GM19395 (cell line): ENCODE data around the gene CDYL2.
"Not testable (repeated sequence)": the region's sequence is repeated elsewhere in the genome, so short reads cannot be mapped to it uniquely, and the experiment has no call there.

Experiments
- ATAC-seq: cut with Tn5 transposase; IDR thresholded peaks from one replicate; pipeline ENCODE4 v1.9.1; 2021; ENCODE audit warnings: mild to moderate bottlenecking, moderate library complexity; ENCODE audit not compliant: unreplicated experiment

CDYL2 gene

DNA sequence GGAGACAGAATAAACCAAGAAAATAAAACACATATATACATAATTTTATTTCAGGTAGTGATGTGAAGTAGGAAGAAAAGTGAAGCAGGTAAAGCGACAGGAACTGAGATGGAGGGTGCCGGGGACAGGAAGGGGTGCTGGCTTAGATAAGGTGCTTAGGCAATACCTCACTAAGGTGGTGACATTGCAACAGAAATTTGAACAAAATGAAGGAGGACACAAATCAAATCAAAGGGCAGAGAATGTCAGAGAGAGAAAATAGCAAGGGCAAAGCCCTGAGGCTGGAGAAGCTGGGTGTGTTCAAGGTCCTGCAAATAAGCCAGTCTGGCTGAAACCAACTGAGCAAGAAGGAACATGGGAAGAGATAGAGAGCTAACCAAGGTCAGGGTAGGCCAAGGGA lies 5.0 kb upstream of the CDYL2 start:
- no peak for ATAC-seq

- ATAC-seq: no peak
Observed at GRCh38 chr16:80807906-80808305, 3.5 kb upstream of the CDYL2 start.

DNA sequence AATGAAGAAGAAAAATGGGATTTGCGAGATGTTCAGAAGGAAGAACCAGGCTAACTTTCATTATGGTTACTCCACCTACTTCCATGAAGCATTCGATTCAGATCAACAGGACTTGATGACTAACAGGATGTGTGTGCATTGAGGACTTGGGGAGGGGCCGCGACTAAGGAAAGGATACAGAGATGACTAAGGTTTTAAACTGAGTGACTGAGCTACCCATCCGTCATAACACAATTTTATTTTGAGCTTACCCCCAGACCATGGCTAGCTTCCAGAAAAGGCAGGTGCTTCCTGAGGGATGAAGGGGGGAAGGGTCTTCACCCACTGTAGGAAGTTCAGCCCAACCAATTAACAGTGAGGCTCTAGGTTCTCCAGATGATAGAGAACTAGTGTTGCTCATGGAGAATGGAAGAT lies 2.5 kb upstream of the CDYL2 start:
- no peak for ATAC-seq

DNA sequence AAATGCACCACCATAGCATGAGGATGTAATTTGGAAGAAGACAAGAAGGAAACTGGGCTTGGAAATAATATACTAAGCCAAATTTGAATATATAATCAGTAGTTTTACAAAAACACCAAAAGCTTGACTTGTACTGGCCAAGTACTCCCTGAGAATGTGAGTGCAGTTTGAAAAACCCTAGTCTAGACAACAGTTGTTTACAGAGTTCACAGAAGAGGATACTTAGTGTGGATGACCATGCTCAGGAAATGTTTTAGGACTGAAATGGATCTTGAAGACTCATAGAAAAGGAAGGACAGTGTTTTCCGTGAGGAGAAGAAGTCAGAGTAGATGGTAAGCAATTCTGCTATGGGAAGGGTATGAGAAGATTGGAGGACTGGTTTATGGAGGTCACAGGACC lies 1.9 kb upstream of the CDYL2 start:
- no peak for ATAC-seq

DNA sequence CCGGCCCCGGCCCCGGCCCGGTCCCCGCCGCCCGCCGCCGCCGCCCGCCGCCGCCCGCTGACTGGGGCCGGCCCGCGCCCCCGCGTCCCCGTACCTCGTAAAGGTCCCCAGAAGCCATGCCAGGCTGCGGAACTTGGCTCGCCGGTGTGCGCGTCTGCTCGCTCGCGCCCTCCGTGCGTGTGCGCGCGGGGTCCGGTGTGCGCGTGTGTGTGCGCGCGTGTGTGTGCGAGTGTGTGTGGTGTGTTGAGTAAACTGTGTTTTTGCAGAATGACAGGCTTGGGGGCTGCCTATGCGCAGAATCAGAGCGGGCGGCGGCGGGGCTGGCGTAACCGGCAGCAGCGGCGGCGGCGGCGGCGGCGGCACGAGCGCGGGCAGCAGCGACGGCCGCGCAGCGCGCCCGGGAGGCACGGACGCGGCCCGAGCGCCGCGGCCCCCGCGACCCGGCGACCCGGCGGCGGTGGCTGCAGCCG lies 307 bp downstream of the CDYL2 start:
- peak; percentile 46 for ATAC-seq

DNA sequence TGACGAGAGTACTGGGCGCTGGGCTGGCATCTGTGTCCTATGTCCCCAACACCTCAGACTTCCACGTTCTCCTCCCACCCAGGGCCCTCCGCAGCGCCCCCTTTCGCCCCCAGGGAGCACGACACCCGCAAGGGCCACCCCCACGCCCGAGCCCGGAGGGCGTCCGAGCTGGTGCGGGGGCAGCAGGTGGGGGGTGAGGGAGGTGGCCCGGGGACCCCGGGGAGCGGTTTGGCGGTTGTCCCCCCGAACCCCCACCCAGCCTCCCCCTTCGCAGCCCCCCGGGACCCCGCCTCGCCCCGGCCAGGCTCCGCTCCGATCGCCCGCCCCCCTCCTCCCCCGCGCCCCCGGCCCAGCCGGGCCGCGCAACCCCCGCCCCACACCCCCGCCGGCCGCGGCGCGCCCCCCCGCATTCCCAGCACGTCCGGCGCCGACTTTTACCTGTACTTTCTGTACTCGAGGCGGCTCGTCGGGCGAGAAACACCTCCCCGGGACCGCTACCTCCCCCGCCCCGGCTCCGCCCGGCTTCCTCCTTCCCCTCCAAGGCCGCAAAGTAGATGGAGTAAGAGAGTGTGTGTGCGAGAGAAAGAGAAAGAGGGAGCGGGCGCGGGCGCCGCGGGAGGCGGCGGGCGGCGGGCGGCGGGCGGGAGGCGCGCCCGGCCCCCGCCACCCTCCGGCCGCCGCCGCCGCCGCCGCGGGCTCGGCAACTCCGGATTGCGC lies 901 bp downstream of the CDYL2 start:
- peak; percentile 36 for ATAC-seq

DNA sequence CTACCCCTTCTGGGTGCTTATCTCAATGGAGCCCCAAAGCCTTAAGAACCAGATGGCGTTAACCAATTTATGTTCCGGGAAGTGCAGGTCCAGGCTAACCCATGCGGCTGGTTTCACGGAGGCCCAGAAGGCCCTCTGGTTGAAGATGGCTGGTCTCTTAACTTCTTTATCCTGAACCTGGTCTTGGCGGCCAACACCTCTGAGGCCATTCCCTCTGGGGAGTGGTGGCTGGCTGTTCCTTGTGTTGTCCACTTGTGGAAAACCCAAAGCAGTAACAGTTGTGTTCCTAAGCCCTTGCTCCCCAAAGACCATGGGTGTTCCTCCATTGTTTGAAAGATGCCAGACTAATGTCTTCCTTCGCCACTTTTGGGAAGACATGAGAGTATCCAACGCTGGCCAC lies 1.5 kb downstream of the CDYL2 start:
- no peak for ATAC-seq

- no peak for ATAC-seq
Observed at GRCh38 chr16:80802138-80802537, 2.3 kb downstream of the CDYL2 start.

- ATAC-seq: no peak
Observed at GRCh38 chr16:80794071-80794470, 10.3 kb downstream of the CDYL2 start.

DNA sequence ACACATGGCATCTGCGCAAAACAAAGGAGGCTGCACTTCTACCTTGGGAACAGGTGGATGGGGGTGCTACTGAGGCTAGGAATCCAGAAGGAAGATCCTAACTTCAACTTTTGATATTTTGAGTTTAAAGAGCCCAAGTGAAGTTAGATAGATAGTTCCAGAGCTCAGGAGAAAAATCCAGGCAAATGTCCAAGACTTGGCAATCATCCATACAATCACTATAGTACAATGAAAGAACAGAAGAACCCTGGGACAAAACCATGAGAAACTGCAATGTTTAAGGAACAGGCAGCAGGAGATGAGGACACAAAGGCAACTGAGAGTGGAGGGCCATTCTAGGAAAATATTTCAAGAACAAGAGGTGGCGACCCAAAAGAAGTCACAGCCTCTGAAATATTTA lies 12.4 kb downstream of the CDYL2 start:
- no peak for ATAC-seq

- no peak for ATAC-seq
Observed at GRCh38 chr16:80791411-80791810, 13.0 kb downstream of the CDYL2 start.

GRCh38 chr16:80790751-80791150 lies 13.6 kb downstream of the CDYL2 start:
- no peak for ATAC-seq

DNA sequence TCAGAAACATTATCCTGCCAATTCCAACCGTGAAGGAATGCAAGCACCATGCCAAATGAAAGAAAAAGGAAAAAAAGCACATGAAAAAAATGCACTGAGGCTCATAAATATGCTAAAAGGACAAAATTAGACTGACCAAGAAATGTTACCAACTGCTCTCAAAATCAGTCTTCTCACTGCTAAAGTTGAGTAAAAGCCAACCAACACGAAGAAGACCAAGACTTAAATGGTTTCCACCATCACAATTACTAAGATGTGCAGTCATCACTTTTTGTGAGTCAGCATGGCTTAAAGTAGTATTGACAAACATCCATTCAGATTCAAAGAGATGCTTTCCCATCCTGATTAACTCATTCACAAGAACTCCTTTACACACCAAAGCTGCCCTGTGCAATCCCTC lies 16.4 kb downstream of the CDYL2 start:
- ATAC-seq: no peak

GRCh38 chr16:80786561-80786960 lies 17.8 kb downstream of the CDYL2 start:
- not testable (repeated sequence) for ATAC-seq

GRCh38 chr16:80784951-80785350 lies 19.4 kb downstream of the CDYL2 start:
- ATAC-seq: no peak

GRCh38 chr16:80778703-80779102 lies 25.7 kb downstream of the CDYL2 start:
- no peak for ATAC-seq

DNA sequence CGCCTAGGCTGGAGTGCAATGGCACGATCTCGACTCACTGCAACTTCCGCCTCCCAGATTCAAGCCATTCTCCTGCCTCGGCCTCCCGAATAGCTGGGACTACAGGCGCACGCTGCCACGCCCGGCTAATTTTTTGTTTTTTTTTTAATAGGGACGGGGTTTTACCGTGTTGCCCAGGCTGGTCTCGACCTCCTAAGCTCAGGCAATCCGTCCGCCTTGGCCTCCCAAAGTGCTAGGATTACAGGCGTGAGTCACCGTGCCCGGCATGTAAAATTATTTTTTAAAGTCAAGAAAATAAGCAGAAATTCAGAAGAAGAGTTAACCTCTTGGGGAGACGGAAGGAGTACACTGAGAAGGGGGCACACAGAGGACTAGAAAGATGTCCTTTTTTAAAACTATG lies 27.5 kb downstream of the CDYL2 start:
- no peak for ATAC-seq

DNA sequence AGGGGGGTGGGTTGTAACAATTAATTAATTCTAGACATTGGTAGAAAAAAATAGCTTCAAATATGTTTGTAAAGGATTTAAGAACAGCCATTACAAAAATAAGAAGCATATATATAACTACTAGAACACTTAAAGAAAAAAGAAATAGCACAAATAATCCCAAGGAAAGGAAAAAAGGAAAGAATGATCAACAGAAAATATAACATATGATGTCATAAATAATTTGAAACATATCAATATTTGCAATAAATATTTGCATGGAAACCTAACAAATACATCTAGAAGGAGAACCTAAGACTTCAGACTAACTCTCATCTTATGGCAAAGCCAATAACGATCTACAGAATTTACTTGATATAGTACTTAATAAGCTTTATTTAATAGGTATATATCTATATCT lies 28.9 kb downstream of the CDYL2 start:
- no peak for ATAC-seq

DNA sequence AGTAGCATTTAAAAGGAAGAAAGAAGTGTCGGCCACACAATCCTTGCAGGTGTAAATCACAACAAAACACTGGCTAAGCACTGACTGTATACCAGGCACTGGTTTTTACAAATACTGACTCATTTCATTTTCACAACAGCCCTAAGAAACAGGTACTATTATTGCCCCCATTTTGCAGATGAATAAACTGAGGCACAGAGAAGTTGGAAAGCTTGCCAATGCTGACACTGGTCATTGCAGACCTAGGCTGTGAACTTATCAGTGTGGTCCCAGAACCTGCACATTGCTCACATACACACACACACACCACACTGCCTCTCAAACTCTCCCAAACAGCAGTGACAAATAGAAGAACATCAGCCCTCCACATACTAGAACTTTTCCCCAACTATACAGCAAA lies 37.6 kb downstream of the CDYL2 start:
- no peak for ATAC-seq

- ATAC-seq: no peak
Observed at GRCh38 chr16:80759419-80760162, 44.8 kb downstream of the CDYL2 start.

GRCh38 chr16:80754476-80754875 lies 49.9 kb downstream of the CDYL2 start:
- ATAC-seq: no peak

DNA sequence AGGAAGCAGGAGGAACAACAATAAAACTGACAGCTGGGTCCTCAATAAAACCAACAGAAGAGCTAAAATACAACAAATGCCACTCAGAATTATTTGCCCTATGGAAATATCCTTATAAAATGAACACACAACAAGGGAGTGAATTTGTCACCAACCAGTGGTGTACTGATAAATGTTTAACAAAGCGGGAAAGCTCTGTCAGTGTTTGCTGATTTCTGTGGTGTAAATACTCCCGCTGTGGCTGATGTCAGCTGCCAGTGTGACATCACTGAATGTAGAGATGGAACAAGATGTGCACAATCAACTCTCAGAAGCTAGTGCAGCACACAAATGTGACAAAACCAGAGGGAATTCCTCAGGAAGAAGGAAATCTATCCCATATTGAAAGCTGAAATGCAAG lies 51.9 kb downstream of the CDYL2 start:
- no peak for ATAC-seq
